Measurements from ENCODE around the gene ASGR1. TPM values are rescaled to one million over a fixed set of nuclear protein-coding genes. Genes with fewer than 3 reads are reported as not detected.

Gene ASGR1
- polyA plus RNA-seq, 1 donor from 2014 or later = 80.2 TPM

DNA sequence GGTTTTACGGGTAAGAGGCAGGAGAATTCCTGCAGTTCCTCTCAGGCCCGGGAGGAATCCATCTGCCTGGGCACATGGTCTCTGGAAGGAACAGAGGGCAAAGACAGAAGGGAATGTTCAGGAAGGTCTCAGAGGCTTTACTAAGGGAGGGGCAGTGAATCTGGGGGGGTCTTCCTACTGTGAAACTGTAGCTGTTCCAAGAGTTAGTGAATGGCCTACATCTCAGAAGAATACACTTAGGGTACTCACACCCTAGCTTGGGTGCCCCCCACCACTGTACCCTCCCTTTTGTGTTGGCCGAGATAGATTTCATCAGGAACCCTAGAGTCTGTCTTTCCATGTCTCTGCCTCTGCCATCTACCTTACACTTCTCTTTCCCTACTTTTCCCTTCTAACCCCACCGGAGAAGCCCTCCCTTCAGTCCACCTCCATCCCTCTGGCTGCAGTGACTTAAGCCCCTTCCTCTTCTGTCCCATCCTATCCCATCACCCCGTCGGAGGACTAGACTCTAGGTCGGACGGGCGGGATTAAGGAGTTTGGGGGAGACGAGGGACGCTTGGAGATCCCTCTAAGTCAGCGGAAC, 40.1 kb upstream of the ASGR1 start:
- Histone ChIP-seq H2AFZ (ENCODE audit: low read depth, low read length) (peak overlapping the region; percentile 4), H3K9ac (ENCODE audit: low read length) (peak overlapping the region; percentile 83), H4K20me1 (ENCODE audit: insufficient read depth) (no peaks in the 10 kb centered on the region), H3K4me3 (ENCODE audit: low read length) (peak overlapping the region; percentile 99), H3K79me2 (replicated peaks; ENCODE audit: insufficient read depth, low read length) (peaks cover 39% of the 10 kb centered on the region), H3K9me3 (ENCODE audit: low read length) (no peaks in the 10 kb centered on the region), H3K27ac (ENCODE audit: low read length) (peak overlapping the region; percentile 34), H3K4me2 (ENCODE audit: low read length) (no peak overlapping the region), H3K9me2 (ENCODE audit: insufficient read depth, low read length) (no peaks in the 10 kb centered on the region), H3F3A (ENCODE audit: insufficient read depth, low read length, poor library complexity, severe bottlenecking) (no peaks in the 10 kb centered on the region), H3K36me3 (ENCODE audit: insufficient read depth, low read length) (no peaks in the 10 kb centered on the region), H3K27me3 (ENCODE audit: insufficient read depth, low read depth, low read length) (no peaks in the 10 kb centered on the region)
- TF ChIP-seq EP300 (conservative IDR thresholded peaks at IDR 0.05; ENCODE audit: poor library complexity, severe bottlenecking) = no peak
- no peak for TF ChIP-seq MXI1 (conservative IDR thresholded peaks at IDR 0.05; ENCODE audit: poor library complexity, severe bottlenecking)
- no peak for TF ChIP-seq EZH2 (IDR thresholded peaks at IDR 0.05; ENCODE audit: borderline replicate concordance, insufficient read depth, low read length, poor library complexity, severe bottlenecking)
- no peak for TF ChIP-seq TAF1 (IDR thresholded peaks at IDR 0.05; ENCODE audit: low read depth)
- TF ChIP-seq POLR2AphosphoS5 (IDR thresholded peaks at IDR 0.05) = no peak
- TF ChIP-seq REST (IDR thresholded peaks at IDR 0.05; ENCODE audit: borderline replicate concordance) = no peak
- TF ChIP-seq CTCF (IDR thresholded peaks at IDR 0.05; ENCODE audit: poor library complexity, severe bottlenecking) = no peak
- no peak for TF ChIP-seq SMC3 (conservative IDR thresholded peaks at IDR 0.05; ENCODE audit: poor library complexity)
- TF ChIP-seq RAD21 (conservative IDR thresholded peaks at IDR 0.05) = no peak

DNA sequence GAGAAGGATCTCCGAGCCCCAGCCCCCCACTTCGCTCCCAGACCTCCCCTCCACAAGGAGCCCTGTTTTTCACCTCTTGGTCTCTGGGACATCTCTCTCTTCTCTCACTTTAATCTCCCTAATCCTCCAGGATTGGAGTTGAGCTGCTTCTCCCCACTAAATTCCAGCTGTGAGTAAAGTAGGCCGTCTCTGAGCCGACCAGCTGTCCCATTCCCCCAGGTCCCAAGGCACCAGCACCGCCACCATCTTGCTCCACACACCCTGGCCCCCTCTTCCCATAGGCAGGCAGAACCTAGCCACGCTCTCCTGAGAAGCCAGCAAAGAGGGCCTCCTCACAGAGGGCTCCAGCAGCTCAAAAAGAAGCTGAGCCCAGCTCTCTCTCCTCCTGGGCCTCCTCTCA, 39.6 kb upstream of the ASGR1 start:
- H3K4me2 ChIP-seq (ENCODE audit: low read length) = no peak overlapping the region
- peak overlapping the region; percentile 92 for H3K9ac ChIP-seq (ENCODE audit: low read length)
- H2AFZ ChIP-seq (ENCODE audit: low read depth, low read length) = no peak overlapping the region

More for the DNA sequence above, 39.6 kb upstream of the ASGR1 start:
- no peaks in the 10 kb centered on the region for H3F3A ChIP-seq (ENCODE audit: insufficient read depth, low read length, poor library complexity, severe bottlenecking)
- no peaks in the 10 kb centered on the region for H4K20me1 ChIP-seq (ENCODE audit: insufficient read depth)
- no peaks in the 10 kb centered on the region for H3K9me3 ChIP-seq (ENCODE audit: low read length)
- no peak overlapping the region for H3K27ac ChIP-seq (ENCODE audit: low read length)
- no peak for TF ChIP-seq RAD21 (conservative IDR thresholded peaks at IDR 0.05)
- no peak for TF ChIP-seq CTCF (IDR thresholded peaks at IDR 0.05; ENCODE audit: poor library complexity, severe bottlenecking)
- TF ChIP-seq MXI1 (conservative IDR thresholded peaks at IDR 0.05; ENCODE audit: poor library complexity, severe bottlenecking) = no peak
- no peak for TF ChIP-seq EP300 (conservative IDR thresholded peaks at IDR 0.05; ENCODE audit: poor library complexity, severe bottlenecking)
- no peak for TF ChIP-seq POLR2AphosphoS5 (IDR thresholded peaks at IDR 0.05)
- no peak for TF ChIP-seq SMC3 (conservative IDR thresholded peaks at IDR 0.05; ENCODE audit: poor library complexity)
- no peak for TF ChIP-seq EZH2 (IDR thresholded peaks at IDR 0.05; ENCODE audit: borderline replicate concordance, insufficient read depth, low read length, poor library complexity, severe bottlenecking)
- TF ChIP-seq TAF1 (IDR thresholded peaks at IDR 0.05; ENCODE audit: low read depth) = no peak
- no peak for TF ChIP-seq REST (IDR thresholded peaks at IDR 0.05; ENCODE audit: borderline replicate concordance)
- H3K4me3 ChIP-seq (ENCODE audit: low read length) = peak overlapping the region; percentile 82
- H3K27me3 ChIP-seq (ENCODE audit: insufficient read depth, low read depth, low read length) = no peaks in the 10 kb centered on the region
- H3K79me2 ChIP-seq (replicated peaks; ENCODE audit: insufficient read depth, low read length) = peaks cover 39% of the 10 kb centered on the region
- no peaks in the 10 kb centered on the region for H3K36me3 ChIP-seq (ENCODE audit: insufficient read depth, low read length)
- H3K9me2 ChIP-seq (ENCODE audit: insufficient read depth, low read length) = no peaks in the 10 kb centered on the region
